Measurements from ENCODE around the gene HDGFL2.

HDGFL2 gene

GRCh38 chr19:4548238-4548584 is 76.1 kb downstream of the HDGFL2 start:
- no peak overlapping the region for H3K4me3 ChIP-seq (replicated peaks; ENCODE audit: low read depth, low read length)
- no peak for TF ChIP-seq CTCF (IDR thresholded peaks at IDR 0.05; ENCODE audit: low read depth, low read length, missing control alignments)
- DNase-seq (ENCODE audit: extremely low read depth, low read depth) = no peak

GRCh38 chr19:4550018-4550417 is 77.9 kb downstream of the HDGFL2 start:
- no peak for DNase-seq (ENCODE audit: extremely low read depth, low read depth)
- no peak overlapping the region for H3K4me3 ChIP-seq (replicated peaks; ENCODE audit: low read depth, low read length)
- no peak for TF ChIP-seq CTCF (IDR thresholded peaks at IDR 0.05; ENCODE audit: low read depth, low read length, missing control alignments)

GRCh38 chr19:4550479-4551050 is 78.5 kb downstream of the HDGFL2 start:
- no peak overlapping the region for H3K4me3 ChIP-seq (replicated peaks; ENCODE audit: low read depth, low read length)
- no peak for DNase-seq (ENCODE audit: extremely low read depth, low read depth)
- no peak for TF ChIP-seq CTCF (IDR thresholded peaks at IDR 0.05; ENCODE audit: low read depth, low read length, missing control alignments)
